Lung microvascular endothelial cell (primary cell): Measurements from ENCODE around the gene NECTIN2. TPM values are rescaled to one million over a fixed set of nuclear protein-coding genes. Genes with fewer than 3 reads are reported as not detected.

Source experiments
- total RNA-seq: library from RNA; depleted of rRNA; stranded (reverse); fragments of >200 nt; gene quantifications from 2 replicates; pipeline ENCODE4 v1.2.1, GENCODE V29; 2014

The NECTIN2 gene
- total RNA-seq, 1 donor from 2014 or later: 118 TPM

Other genes starting within 250 kb of the NECTIN2 start
- 0.22 TPM in 1 of 2 replicates, not detected in the other for gene IGSF23, start 232.7 kb upstream of the NECTIN2 start, total RNA-seq
- 54.9 and 69.4 TPM in 2 replicates for gene PVR, start 202.4 kb upstream of the NECTIN2 start, total RNA-seq
- 0.44 and 1.2 TPM in 2 replicates for gene CEACAM19, start 174.8 kb upstream of the NECTIN2 start, total RNA-seq
- under 0.01 TPM in 1 of 2 replicates, not detected in the other for gene CEACAM16, start 147.1 kb upstream of the NECTIN2 start, total RNA-seq
- 0.99 and 2.0 TPM in 2 replicates for gene BCL3, start 97.6 kb upstream of the NECTIN2 start, total RNA-seq
- not detected in 2 replicates for gene CBLC, start 68.4 kb upstream of the NECTIN2 start, total RNA-seq
- 11.8 and 34.3 TPM in 2 replicates for gene BCAM, start 37.2 kb upstream of the NECTIN2 start, total RNA-seq
- gene TOMM40, start 45.0 kb downstream of the NECTIN2 start, total RNA-seq: 31.5 and 33.6 TPM in 2 replicates
- gene APOE, start 59.5 kb downstream of the NECTIN2 start, total RNA-seq: 1.3 and 2.4 TPM in 2 replicates
- gene APOC1, start 68.3 kb downstream of the NECTIN2 start, total RNA-seq: 0.60 and 1.3 TPM in 2 replicates
- not detected in 2 replicates for gene APOC4, start 95.9 kb downstream of the NECTIN2 start, total RNA-seq
- not detected in 2 replicates for gene APOC2, start 99.8 kb downstream of the NECTIN2 start, total RNA-seq
- gene CLPTM1, start 109.1 kb downstream of the NECTIN2 start, total RNA-seq: 29.2 and 46.6 TPM in 2 replicates
- 8.1 and 11.1 TPM in 2 replicates for gene RELB, start 155.2 kb downstream of the NECTIN2 start, total RNA-seq
- gene CLASRP, start 192.7 kb downstream of the NECTIN2 start, total RNA-seq: 5.9 and 9.1 TPM in 2 replicates
- gene ZNF296, start 230.2 kb downstream of the NECTIN2 start, total RNA-seq: under 0.01 TPM in 2 replicates
- gene GEMIN7, start 233.0 kb downstream of the NECTIN2 start, total RNA-seq: 15.5 and 17.0 TPM in 2 replicates
- 16.3 and 24.0 TPM in 2 replicates for gene PPP1R37, start 246.9 kb downstream of the NECTIN2 start, total RNA-seq